HEK293 (cell line): Measurements from ENCODE around the gene GALNT10.
A peak's percentile ranks its signal among the peaks of the same experiment; 100 is the strongest.

ENCODE experiments used
- HOXC10 ChIP-seq: sonication (generic); formaldehyde crosslinking; IDR thresholded peaks from 2 replicates; pipeline ENCODE4 v1.8.1; 2023; ENCODE audit warnings: mild to moderate bottlenecking, missing genetic modification reagents
- KLF10 ChIP-seq: fragments of 450-650 bp; IDR thresholded peaks from 2 replicates; pipeline ENCODE4 v1.5.1; 2018; ENCODE audit warnings: missing biosample characterization, mild to moderate bottlenecking, missing genetic modification characterization
- ZBTB8A ChIP-seq: fragments of 450-650 bp; formaldehyde crosslinking; IDR thresholded peaks from 2 replicates; pipeline ENCODE4 v1.5.1; 2016; ENCODE audit warnings: missing biosample characterization, missing genetic modification characterization
- ZNF274 ChIP-seq, 2 experiments: fragments of 200-500 bp in 1 of 2; fragments of 450-650 bp in 1 of 2; sonication (Bioruptor generic) in 1 of 2; formaldehyde crosslinking in 1 of 2; IDR thresholded peaks; 2 replicates each; pipeline versions ENCODE4 v1.5.1 to v1.6.1; 2014 to 2016; ENCODE audit warnings: borderline replicate concordance in 1 of 2, inconsistent platforms in 1 of 2, low read length in 1 of 2, missing biosample characterization in 1 of 2, missing genetic modification characterization in 1 of 2
- ZNF558 ChIP-seq: fragments of 450-650 bp; formaldehyde crosslinking; IDR thresholded peaks from 2 replicates; pipeline ENCODE4 v1.5.1; 2016; ENCODE audit warnings: missing biosample characterization, missing genetic modification characterization
- ZNF670 ChIP-seq: fragments of 450-650 bp; formaldehyde crosslinking; IDR thresholded peaks from 2 replicates; pipeline ENCODE4 v1.5.1; 2016; ENCODE audit warnings: missing biosample characterization, missing genetic modification characterization, low read depth
- TF ChIP-seq, protein P1 (sequence below): fragments of 450-650 bp; formaldehyde crosslinking; IDR thresholded peaks from 2 replicates; pipeline ENCODE4 v1.5.1; 2016; ENCODE audit warnings: missing biosample characterization, missing genetic modification characterization

- TF ChIP-seq ZNF558 (no peak), KLF10 (tag by site-specific recombination) (no peak), HOXC10 (no peak), ZNF274 (IDR thresholded peaks at IDR 0.05; ENCODE audit: low read length) (no peak), ZNF274 (tag by site-specific recombination; IDR thresholded peaks at IDR 0.05; ENCODE audit: borderline replicate concordance) (no peak), ZNF670 (tag by site-specific recombination) (no peak), ZBTB8A (tag by site-specific recombination) (no peak)
- TF ChIP-seq, protein P1, sequence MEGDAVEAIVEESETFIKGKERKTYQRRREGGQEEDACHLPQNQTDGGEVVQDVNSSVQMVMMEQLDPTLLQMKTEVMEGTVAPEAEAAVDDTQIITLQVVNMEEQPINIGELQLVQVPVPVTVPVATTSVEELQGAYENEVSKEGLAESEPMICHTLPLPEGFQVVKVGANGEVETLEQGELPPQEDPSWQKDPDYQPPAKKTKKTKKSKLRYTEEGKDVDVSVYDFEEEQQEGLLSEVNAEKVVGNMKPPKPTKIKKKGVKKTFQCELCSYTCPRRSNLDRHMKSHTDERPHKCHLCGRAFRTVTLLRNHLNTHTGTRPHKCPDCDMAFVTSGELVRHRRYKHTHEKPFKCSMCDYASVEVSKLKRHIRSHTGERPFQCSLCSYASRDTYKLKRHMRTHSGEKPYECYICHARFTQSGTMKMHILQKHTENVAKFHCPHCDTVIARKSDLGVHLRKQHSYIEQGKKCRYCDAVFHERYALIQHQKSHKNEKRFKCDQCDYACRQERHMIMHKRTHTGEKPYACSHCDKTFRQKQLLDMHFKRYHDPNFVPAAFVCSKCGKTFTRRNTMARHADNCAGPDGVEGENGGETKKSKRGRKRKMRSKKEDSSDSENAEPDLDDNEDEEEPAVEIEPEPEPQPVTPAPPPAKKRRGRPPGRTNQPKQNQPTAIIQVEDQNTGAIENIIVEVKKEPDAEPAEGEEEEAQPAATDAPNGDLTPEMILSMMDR (tag by site-specific recombination): peak; percentile 34; the same call in 1 of the 2 replicates
These were observed 271.0 kb downstream of the GALNT10 start for GRCh38 chr5:154461531-154461930.
